Hematopoietic multipotent progenitor cell treated with erythropoietin and hydrocortisone succinate and interleukin-3 and kit ligand, for 17 days (in vitro differentiated cells): ENCODE measurements around the gene BLOC1S5.
A peak's percentile ranks its signal among the peaks of the same experiment; 100 is the strongest.

Experiments used
- DNase-seq: peaks from one replicate; pipeline ENCODE4 v3.0.0-alpha.2; 2015; ENCODE audit warnings: low spot score

Gene BLOC1S5

GRCh38 chr6:8063761-8064637 lies at the start of gene BLOC1S5:
Gene BLOC1S5, minus strand, starts transcription at chr6:8064389. Its CDS starts 13 bp downstream, at chr6:8064376.
- DNase-seq = peak; percentile 89

DNA sequence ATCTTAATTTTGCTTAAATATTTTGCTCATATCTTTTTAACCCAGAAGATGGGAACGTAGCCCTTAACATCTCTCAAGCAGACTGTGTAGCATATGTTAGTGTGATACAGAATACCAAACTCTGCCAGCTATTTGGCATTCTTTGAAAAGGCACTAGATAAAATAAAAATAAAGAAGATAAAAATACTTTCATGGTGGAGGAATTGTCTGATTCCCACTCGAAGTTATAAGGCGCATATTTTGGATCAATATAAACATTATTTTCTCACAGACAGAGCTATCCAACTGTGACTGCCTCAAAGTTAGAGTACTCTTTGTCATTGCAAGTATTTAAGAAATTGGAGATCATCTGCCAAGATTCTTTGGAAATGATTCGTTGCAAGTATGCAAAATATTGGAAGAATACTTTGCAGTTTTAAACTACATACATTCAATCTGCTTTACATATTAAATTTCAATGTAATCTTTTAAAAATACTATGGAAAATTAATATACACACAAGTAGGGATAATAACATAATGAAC lies 49.0 kb upstream of the BLOC1S5 start:
- no peak for DNase-seq

- no peak for DNase-seq
These were observed 46.5 kb upstream of the BLOC1S5 start for GRCh38 chr6:8110725-8111124.

- DNase-seq = no peak
These were observed 46.0 kb upstream of the BLOC1S5 start for GRCh38 chr6:8110117-8110721.

GRCh38 chr6:8108759-8109539 lies 44.8 kb upstream of the BLOC1S5 start:
- no peak for DNase-seq

DNA sequence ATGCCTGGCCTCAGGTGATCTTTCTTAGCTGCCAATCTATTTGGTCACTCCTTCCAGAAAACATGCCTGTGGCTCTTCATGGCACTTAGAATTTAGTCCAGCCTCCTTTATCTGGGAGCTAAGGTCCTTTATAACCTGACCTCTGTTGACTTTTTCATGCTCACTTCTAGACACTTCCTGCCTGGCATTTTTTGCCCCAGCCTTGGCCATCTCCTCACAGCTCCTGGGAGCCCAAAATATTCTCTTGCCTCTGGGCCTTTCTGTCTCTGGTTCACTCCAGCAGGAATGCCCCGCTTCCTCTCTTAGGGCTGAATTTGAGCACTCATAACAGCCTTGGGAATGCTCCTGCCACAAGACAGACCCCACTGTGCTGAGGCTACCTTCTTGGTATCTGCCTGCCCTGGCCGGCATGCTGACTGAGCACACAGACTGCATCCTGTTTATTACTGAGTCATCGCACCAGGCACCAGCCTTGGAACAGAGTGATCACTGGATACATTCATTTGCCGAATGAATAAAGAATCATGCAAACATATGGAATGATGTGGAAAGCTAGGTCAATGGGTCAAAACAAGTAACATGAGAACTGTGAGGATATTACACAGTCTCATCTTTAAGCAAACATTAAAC lies 44.0 kb upstream of the BLOC1S5 start:
- DNase-seq = no peak

GRCh38 chr6:8105791-8106190 lies 41.6 kb upstream of the BLOC1S5 start:
- no peak for DNase-seq

GRCh38 chr6:8103726-8104125 lies 39.5 kb upstream of the BLOC1S5 start:
- no peak for DNase-seq

DNA sequence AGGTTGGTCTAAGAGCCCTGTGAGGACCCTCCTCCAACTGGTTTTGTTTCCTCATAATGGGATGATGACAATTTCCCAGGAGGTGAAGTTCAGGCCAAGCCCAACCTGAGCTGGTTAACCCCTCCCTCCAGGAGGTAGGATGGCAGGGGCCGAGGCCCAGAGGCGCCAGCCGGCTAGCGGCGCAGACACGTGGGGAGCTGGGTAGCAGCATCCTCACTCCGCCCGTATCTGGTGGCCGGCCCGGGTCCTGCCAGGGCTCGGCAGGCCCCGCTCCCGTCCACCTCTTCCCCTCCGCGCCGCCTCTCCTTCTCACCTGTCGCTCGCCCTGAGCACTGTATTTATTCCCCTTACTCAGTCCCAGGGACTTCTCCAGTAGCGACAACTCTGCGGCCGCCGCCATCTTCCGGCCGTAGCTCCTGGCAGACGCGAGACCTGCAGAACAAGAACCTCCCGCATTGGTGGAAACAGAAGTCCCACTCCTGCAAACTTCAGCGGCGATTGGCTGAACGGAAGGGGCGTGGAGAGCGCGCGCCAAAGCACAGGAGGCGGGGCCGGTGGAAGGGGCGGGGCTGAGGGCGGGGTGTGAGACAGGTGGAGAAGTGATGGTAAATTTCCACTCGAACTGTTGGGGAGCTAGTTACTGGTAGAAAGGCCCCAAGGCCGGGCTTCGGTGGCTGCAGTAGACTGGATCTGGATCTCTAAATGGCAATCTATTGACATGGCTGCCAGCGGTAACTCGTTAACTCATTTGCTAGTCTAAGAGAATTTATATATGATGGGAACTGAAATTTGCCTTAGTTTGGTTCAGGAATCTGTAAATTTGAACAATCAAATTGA lies 38.2 kb upstream of the BLOC1S5 start, which contains the start of gene EEF1E1:
Gene EEF1E1 (minus strand): TSS at position 427 of the 837 bp plus-strand sequence. CDS start 27 bp downstream, at position 400.
- DNase-seq = peak; percentile 90

GRCh38 chr6:8100159-8100854 lies 36.1 kb upstream of the BLOC1S5 start:
- peak; percentile 13 for DNase-seq

- DNase-seq = no peak
These were observed 26.5 kb upstream of the BLOC1S5 start for GRCh38 chr6:8090650-8091049.

DNA sequence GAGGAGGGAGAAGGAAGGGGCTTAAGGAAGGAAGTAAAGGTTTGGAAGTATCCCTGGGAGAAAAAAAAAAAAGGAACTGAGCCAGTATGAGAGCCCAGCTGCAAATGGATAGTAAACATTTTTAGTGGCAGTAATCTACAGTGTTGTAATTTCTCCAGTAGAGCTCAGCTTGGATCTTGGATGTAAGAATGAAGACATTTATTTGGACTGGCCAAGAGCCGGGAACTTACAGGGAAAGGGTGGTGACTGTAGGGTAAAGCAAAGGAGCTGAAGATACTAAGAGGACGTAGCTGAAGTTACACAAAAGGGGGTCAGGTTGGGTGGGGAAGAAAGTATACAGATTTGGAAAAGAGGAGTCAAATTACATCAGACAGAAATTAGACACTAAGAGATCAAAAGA lies 24.7 kb upstream of the BLOC1S5 start:
- no peak for DNase-seq

DNA sequence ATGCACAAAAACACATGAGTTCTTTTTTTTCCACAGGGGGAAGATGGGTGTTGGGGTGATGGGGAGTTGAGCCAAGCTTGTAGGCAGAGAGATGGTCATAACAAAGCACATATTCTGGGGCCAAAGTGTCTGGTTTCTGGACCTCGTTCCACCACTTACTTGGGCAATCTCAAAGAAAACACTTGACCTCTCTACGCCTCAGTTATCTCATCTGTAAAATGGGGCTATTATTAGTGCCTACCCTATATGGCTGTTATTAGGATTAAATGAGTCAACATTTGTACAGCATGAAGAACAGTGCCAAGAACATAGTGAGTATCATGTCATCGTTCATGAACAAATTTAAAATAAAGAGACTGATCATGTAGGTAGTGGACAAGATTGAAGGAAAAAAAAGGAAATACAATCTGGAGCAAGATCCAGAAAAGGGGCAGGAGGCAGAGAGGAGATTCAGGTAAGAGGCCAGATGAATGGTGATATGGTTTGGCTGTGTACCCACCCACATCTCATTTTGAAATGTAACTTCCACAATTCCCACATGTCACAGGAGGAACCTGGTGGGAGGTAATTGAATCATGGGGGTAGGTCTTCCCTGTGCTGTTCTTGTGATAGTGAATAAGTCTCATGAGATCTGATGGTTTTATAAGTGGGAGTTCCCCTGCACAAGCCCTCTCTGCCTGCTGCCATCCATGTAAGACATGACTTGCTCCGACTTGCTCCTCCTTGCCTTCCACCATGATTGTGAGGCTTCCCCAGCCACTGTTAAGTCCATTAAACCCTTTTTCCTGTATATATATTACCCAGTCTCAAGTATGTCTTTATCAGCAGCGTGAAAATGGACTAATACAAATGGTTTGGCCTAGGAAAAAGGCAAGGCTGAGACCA lies 23.9 kb upstream of the BLOC1S5 start:
- DNase-seq = no peak

DNA sequence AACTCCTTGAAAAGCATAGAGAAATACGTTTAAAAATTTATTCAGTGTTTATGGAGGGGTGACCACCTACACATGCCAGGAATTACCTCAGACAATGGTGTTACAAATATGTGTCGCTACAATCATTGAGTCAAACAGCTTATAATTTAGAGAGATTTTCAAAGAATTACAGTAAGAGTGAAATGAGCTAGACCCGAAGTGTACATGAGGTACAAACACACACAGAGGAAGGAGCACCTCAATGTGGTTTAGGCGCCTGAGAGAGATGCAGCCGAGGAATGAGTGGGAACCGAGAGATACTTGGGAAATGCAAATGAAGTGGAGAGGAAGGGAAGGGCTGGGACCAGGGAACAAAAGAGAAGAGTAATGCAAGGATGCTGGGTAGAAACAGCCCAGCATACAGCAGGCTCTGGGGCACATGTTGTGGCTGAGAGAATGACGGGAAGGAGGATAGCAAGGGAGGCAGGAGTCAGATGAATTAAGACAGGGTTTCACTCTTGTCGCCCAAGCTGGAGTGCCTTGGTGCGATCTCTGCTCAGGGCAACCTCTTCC lies 22.6 kb upstream of the BLOC1S5 start:
- no peak for DNase-seq

- DNase-seq = no peak
These were observed 20.9 kb upstream of the BLOC1S5 start for GRCh38 chr6:8085053-8085511.

- no peak for DNase-seq
These were observed 20.4 kb upstream of the BLOC1S5 start for GRCh38 chr6:8084586-8084985.

DNA sequence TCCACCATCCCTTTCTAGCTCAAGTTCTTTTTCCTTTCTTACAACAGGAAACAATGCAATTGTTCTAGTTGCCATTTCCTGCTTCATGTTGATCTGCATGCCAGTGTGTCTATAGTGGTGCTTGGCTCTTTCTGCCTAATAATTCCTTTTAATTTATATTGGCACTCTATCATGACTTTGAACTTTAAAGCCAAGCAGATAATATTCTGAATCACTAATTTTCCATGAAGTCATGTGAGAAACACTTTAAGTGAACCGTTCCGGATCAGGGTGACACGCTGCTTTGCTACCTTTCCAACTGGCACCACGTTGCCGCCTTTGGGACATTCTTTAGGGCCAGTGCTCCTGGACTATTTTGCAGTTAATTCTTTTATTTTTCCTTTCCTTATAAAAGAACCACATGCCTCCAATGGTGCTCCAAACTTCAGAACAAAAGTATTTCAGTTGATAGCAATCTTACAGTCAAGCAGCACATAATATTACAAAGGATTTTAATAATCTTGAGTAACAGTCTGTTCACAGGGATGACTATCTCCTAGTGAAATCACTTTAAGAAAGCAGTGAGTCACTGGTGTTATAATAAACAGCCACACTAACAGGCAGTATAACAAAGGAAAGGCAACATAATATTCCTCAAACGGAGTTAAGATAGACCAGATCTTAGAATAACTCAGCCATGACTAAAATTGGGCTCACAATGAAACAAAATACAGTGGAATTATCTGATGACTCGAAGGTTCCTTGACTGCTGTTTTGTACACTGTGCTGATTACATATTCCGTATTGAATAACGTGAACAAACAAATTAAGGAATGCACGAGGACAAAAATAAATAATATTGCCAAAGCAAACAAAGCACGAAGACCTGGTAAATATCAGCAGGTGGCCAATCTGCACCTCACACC lies 19.0 kb upstream of the BLOC1S5 start:
- no peak for DNase-seq

DNA sequence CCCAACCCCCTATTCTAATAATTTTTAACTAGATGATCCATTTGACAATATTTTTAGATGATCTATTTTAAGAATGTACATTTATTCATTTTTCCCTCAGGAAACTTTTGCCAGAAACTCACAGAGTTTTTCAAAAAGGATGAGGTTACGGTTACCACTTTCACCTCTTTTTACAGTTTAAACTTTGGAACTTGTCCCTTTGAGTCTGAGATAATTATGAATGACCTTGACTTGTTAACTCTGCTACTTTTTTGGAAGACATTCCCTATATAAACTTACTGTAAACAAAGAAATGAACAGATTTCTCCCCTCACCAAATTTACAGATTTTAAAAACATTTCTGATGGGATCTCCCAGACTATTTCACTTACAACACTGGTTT lies 18.4 kb upstream of the BLOC1S5 start:
- no peak for DNase-seq
